GM23338 (cell line): Measurements from ENCODE around the gene SEC61G.

Experiments
- CREB1 ChIP-seq: fragments of 250-450 bp; sonication (Bioruptor Pico); IDR thresholded peaks from 2 replicates; pipeline ENCODE4 v1.5.0; 2020; ENCODE audit warnings: low read depth, mild to moderate bottlenecking, moderate library complexity
- EZH2 ChIP-seq: fragments of 200-600 bp; sonication (generic); IDR thresholded peaks from one replicate; pipeline ENCODE4 v1.8.0; 2017; ENCODE audit warnings: antibody characterized with exemption, mild to moderate bottlenecking, low read depth; ENCODE audit not compliant: unreplicated experiment
- EZH2phosphoT487 ChIP-seq: fragments of 200-600 bp; sonication (generic); IDR thresholded peaks from one replicate; pipeline ENCODE4 v1.8.1; 2018; ENCODE audit warnings: antibody characterized with exemption; ENCODE audit not compliant: unreplicated experiment
- JUNB ChIP-seq: IDR thresholded peaks from one replicate; pipeline ENCODE4 v1.6.1; 2016; ENCODE audit warnings: antibody characterized with exemption; ENCODE audit not compliant: unreplicated experiment
- POLR2AphosphoS5 ChIP-seq: IDR thresholded peaks from 2 replicates; pipeline ENCODE4 v1.6.1; 2016; ENCODE audit warnings: antibody characterized with exemption, low read depth
- STAT1 ChIP-seq: IDR thresholded peaks from one replicate; pipeline ENCODE4 v1.6.1; 2016; ENCODE audit warnings: antibody characterized with exemption; ENCODE audit not compliant: unreplicated experiment
- ZNF114 ChIP-seq: fragments of 250-450 bp; sonication (Bioruptor Pico); IDR thresholded peaks from 2 replicates; pipeline ENCODE4 v1.5.0; 2020; ENCODE audit warnings: mild to moderate bottlenecking, moderate library complexity
- TF ChIP-seq, protein P1 (sequence below), 2 experiments: fragments of 200-600 bp in 1 of 2; sonication (generic) in 1 of 2; conservative IDR thresholded peaks; 2 replicates each; pipeline versions ENCODE4 v1.5.1 to v1.6.1; 2016 to 2017; ENCODE audit warnings: antibody characterized with exemption in 2 of 2, low read depth in 2 of 2, mild to moderate bottlenecking in 2 of 2, moderate library complexity in 1 of 2
- TF ChIP-seq, protein P2 (sequence below): IDR thresholded peaks from one replicate; pipeline ENCODE4 v1.6.1; 2018; ENCODE audit warnings: antibody characterized with exemption; ENCODE audit not compliant: unreplicated experiment
- TF ChIP-seq, protein P3 (sequence below): fragments of 250-450 bp; sonication (Bioruptor Pico); IDR thresholded peaks from 2 replicates; pipeline ENCODE4 v1.5.0; 2020; ENCODE audit warnings: mild to moderate bottlenecking, moderate library complexity
- TF ChIP-seq, protein P4 (sequence below): IDR thresholded peaks from 2 replicates; pipeline ENCODE4 v1.6.1; 2016; ENCODE audit warnings: antibody characterized with exemption

DNA sequence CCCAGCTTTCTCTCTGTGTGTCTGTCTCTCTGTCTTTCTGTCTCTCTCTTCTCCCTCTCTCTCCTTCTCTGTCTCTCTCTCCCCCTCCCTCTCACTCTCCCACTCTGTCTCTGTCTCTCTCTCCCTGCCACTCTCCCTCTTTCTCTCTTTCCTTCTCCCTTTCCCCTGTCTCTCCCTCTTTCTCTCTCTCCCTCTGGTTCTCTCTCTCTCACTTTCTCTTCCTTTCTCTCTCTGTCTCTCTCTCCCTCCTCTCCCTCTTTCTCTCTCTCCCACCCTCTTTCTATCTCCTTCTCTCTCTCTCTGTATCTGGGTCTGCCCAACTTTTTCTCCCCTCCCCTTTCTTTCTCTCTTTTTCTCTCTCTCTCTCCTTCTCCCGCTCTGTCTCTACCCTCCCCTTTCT, 36.5 kb downstream of the SEC61G start:
- TF ChIP-seq, protein P1, sequence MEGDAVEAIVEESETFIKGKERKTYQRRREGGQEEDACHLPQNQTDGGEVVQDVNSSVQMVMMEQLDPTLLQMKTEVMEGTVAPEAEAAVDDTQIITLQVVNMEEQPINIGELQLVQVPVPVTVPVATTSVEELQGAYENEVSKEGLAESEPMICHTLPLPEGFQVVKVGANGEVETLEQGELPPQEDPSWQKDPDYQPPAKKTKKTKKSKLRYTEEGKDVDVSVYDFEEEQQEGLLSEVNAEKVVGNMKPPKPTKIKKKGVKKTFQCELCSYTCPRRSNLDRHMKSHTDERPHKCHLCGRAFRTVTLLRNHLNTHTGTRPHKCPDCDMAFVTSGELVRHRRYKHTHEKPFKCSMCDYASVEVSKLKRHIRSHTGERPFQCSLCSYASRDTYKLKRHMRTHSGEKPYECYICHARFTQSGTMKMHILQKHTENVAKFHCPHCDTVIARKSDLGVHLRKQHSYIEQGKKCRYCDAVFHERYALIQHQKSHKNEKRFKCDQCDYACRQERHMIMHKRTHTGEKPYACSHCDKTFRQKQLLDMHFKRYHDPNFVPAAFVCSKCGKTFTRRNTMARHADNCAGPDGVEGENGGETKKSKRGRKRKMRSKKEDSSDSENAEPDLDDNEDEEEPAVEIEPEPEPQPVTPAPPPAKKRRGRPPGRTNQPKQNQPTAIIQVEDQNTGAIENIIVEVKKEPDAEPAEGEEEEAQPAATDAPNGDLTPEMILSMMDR (conservative IDR thresholded peaks at IDR 0.05; ENCODE audit: low read depth in 2 of 2) = no peak
- TF ChIP-seq, protein P2, sequence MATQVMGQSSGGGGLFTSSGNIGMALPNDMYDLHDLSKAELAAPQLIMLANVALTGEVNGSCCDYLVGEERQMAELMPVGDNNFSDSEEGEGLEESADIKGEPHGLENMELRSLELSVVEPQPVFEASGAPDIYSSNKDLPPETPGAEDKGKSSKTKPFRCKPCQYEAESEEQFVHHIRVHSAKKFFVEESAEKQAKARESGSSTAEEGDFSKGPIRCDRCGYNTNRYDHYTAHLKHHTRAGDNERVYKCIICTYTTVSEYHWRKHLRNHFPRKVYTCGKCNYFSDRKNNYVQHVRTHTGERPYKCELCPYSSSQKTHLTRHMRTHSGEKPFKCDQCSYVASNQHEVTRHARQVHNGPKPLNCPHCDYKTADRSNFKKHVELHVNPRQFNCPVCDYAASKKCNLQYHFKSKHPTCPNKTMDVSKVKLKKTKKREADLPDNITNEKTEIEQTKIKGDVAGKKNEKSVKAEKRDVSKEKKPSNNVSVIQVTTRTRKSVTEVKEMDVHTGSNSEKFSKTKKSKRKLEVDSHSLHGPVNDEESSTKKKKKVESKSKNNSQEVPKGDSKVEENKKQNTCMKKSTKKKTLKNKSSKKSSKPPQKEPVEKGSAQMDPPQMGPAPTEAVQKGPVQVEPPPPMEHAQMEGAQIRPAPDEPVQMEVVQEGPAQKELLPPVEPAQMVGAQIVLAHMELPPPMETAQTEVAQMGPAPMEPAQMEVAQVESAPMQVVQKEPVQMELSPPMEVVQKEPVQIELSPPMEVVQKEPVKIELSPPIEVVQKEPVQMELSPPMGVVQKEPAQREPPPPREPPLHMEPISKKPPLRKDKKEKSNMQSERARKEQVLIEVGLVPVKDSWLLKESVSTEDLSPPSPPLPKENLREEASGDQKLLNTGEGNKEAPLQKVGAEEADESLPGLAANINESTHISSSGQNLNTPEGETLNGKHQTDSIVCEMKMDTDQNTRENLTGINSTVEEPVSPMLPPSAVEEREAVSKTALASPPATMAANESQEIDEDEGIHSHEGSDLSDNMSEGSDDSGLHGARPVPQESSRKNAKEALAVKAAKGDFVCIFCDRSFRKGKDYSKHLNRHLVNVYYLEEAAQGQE = no peak
- TF ChIP-seq CREB1 (CRISPR knock-in tag) = no peak
- no peak for TF ChIP-seq POLR2AphosphoS5
- TF ChIP-seq EZH2 = no peak
- no peak for TF ChIP-seq ZNF114 (CRISPR knock-in tag)
- no peak for TF ChIP-seq EZH2phosphoT487
- TF ChIP-seq, protein P3, sequence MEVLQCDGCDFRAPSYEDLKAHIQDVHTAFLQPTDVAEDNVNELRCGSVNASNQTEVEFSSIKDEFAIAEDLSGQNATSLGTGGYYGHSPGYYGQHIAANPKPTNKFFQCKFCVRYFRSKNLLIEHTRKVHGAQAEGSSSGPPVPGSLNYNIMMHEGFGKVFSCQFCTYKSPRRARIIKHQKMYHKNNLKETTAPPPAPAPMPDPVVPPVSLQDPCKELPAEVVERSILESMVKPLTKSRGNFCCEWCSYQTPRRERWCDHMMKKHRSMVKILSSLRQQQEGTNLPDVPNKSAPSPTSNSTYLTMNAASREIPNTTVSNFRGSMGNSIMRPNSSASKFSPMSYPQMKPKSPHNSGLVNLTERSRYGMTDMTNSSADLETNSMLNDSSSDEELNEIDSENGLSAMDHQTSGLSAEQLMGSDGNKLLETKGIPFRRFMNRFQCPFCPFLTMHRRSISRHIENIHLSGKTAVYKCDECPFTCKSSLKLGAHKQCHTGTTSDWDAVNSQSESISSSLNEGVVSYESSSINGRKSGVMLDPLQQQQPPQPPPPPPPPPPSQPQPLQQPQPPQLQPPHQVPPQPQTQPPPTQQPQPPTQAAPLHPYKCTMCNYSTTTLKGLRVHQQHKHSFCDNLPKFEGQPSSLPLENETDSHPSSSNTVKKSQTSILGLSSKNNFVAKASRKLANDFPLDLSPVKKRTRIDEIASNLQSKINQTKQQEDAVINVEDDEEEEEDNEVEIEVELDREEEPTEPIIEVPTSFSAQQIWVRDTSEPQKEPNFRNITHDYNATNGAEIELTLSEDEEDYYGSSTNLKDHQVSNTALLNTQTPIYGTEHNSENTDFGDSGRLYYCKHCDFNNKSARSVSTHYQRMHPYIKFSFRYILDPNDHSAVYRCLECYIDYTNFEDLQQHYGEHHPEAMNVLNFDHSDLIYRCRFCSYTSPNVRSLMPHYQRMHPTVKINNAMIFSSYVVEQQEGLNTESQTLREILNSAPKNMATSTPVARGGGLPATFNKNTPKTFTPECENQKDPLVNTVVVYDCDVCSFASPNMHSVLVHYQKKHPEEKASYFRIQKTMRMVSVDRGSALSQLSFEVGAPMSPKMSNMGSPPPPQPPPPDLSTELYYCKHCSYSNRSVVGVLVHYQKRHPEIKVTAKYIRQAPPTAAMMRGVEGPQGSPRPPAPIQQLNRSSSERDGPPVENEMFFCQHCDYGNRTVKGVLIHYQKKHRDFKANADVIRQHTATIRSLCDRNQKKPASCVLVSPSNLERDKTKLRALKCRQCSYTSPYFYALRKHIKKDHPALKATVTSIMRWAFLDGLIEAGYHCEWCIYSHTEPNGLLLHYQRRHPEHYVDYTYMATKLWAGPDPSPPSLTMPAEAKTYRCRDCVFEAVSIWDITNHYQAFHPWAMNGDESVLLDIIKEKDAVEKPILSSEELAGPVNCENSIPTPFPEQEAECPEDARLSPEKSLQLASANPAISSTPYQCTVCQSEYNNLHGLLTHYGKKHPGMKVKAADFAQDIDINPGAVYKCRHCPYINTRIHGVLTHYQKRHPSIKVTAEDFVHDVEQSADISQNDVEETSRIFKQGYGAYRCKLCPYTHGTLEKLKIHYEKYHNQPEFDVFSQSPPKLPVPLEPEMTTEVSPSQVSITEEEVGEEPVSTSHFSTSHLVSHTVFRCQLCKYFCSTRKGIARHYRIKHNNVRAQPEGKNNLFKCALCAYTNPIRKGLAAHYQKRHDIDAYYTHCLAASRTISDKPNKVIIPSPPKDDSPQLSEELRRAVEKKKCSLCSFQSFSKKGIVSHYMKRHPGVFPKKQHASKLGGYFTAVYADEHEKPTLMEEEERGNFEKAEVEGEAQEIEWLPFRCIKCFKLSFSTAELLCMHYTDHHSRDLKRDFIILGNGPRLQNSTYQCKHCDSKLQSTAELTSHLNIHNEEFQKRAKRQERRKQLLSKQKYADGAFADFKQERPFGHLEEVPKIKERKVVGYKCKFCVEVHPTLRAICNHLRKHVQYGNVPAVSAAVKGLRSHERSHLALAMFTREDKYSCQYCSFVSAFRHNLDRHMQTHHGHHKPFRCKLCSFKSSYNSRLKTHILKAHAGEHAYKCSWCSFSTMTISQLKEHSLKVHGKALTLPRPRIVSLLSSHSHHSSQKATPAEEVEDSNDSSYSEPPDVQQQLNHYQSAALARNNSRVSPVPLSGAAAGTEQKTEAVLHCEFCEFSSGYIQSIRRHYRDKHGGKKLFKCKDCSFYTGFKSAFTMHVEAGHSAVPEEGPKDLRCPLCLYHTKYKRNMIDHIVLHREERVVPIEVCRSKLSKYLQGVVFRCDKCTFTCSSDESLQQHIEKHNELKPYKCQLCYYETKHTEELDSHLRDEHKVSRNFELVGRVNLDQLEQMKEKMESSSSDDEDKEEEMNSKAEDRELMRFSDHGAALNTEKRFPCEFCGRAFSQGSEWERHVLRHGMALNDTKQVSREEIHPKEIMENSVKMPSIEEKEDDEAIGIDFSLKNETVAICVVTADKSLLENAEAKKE (CRISPR knock-in tag) = no peak
- TF ChIP-seq STAT1 = no peak
- TF ChIP-seq JUNB = no peak
- TF ChIP-seq, protein P4, sequence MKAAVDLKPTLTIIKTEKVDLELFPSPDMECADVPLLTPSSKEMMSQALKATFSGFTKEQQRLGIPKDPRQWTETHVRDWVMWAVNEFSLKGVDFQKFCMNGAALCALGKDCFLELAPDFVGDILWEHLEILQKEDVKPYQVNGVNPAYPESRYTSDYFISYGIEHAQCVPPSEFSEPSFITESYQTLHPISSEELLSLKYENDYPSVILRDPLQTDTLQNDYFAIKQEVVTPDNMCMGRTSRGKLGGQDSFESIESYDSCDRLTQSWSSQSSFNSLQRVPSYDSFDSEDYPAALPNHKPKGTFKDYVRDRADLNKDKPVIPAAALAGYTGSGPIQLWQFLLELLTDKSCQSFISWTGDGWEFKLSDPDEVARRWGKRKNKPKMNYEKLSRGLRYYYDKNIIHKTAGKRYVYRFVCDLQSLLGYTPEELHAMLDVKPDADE = no peak
